LHCN-M2 (cell line): ENCODE measurements around the gene TUBB4B. TPM values are rescaled to one million over a fixed set of nuclear protein-coding genes. Genes with fewer than 3 reads are reported as not detected.

ENCODE experiments used
- DNase-seq: peaks from one replicate; pipeline ENCODE4 v3.0.0-alpha.2; 2012; ENCODE audit warnings: low read depth
- polyA plus RNA-seq: library from polyadenylated mRNA; unstranded; fragments of >200 nt; gene quantifications from one replicate; pipeline ENCODE4 v1.2.1, GENCODE V29; 2012; ENCODE audit warnings: missing spikeins
- total RNA-seq: library from RNA; depleted of rRNA; stranded (reverse); fragments of >200 nt; gene quantifications from 2 replicates; pipeline ENCODE4 v1.2.3, GENCODE V29; 2014; rRNA removed

Gene TUBB4B
- total RNA-seq = 517 and 586 TPM in 2 replicates
- polyA plus RNA-seq = 818 TPM

- peak; percentile 100 for DNase-seq
Observed at GRCh38 chr9:137240841-137241489, at the start of gene TUBB4B. Gene TUBB4B (plus strand): TSS chr9:137241287. CDS start chr9:137241361, 74 bp downstream.

- DNase-seq = no peak
Observed at GRCh38 chr9:137191691-137192447, 49.2 kb upstream of the TUBB4B start.

GRCh38 chr9:137192448-137192780 is 48.7 kb upstream of the TUBB4B start:
- no peak for DNase-seq

- no peak for DNase-seq
Observed at GRCh38 chr9:137192859-137193258, 48.2 kb upstream of the TUBB4B start.

GRCh38 chr9:137193771-137194170 is 47.3 kb upstream of the TUBB4B start:
- DNase-seq = no peak

GRCh38 chr9:137194388-137194787 is 46.7 kb upstream of the TUBB4B start:
- no peak for DNase-seq

GRCh38 chr9:137194909-137195308 is 46.2 kb upstream of the TUBB4B start:
- no peak for DNase-seq

GRCh38 chr9:137195525-137196220 is 45.4 kb upstream of the TUBB4B start:
- no peak for DNase-seq

GRCh38 chr9:137198051-137198901 is 42.8 kb upstream of the TUBB4B start:
- DNase-seq = no peak

- DNase-seq = no peak
Observed at GRCh38 chr9:137198902-137199283, 42.2 kb upstream of the TUBB4B start.

- no peak for DNase-seq
Observed at GRCh38 chr9:137199411-137200121, 41.5 kb upstream of the TUBB4B start.

- DNase-seq = peak; percentile 99
Observed at GRCh38 chr9:137200311-137201204, 40.5 kb upstream of the TUBB4B start, which contains the start of gene TPRN. Gene TPRN (minus strand): TSS chr9:137200741. CDS start chr9:137200711, 30 bp downstream.

- no peak for DNase-seq
Observed at GRCh38 chr9:137201205-137201868, 39.8 kb upstream of the TUBB4B start.

- no peak for DNase-seq
Observed at GRCh38 chr9:137202966-137203365, 38.1 kb upstream of the TUBB4B start.

- DNase-seq = no peak
Observed at GRCh38 chr9:137204731-137205125, 36.4 kb upstream of the TUBB4B start.

- peak; percentile 82 for DNase-seq
Observed at GRCh38 chr9:137205126-137206069, 35.7 kb upstream of the TUBB4B start, which contains the start of the genes NDOR1 and TMEM203. Gene NDOR1 (plus strand): TSS chr9:137205700. CDS start chr9:137205778, 78 bp downstream. Gene TMEM203 (minus strand): TSS chr9:137205648. CDS start chr9:137205414, 234 bp downstream.

- no peak for DNase-seq
Observed at GRCh38 chr9:137206602-137207001, 34.5 kb upstream of the TUBB4B start.

GRCh38 chr9:137211532-137211931 is 29.6 kb upstream of the TUBB4B start:
- DNase-seq = no peak
